Astrocyte (in vitro differentiated cells and primary cell): Measurements from ENCODE around the gene ACTG2.

Source experiments
- CTCF ChIP-seq: IDR thresholded peaks from 2 replicates; pipeline ENCODE4 v1.5.1; 2011; ENCODE audit warnings: low read depth, mild to moderate bottlenecking, inconsistent platforms, low read length, moderate library complexity; ENCODE audit not compliant: insufficient read depth
- EZH2 ChIP-seq: IDR thresholded peaks from 2 replicates; pipeline ENCODE4 v1.6.1; 2012; ENCODE audit warnings: mild to moderate bottlenecking, low read length, inconsistent platforms; ENCODE audit not compliant: insufficient read depth

GRCh38 chr2:73868204-73868978 is 24.4 kb upstream of the ACTG2 start:
- TF ChIP-seq CTCF, result no peak
- TF ChIP-seq EZH2, result no peak
